Dermis microvascular lymphatic vessel endothelial cell (primary cell): Measurements from ENCODE around the gene CCDC60. TPM values are rescaled to one million over a fixed set of nuclear protein-coding genes. Genes with fewer than 3 reads are reported as not detected.
"Not testable (repeated sequence)": the region's sequence is repeated elsewhere in the genome, so short reads cannot be mapped to it uniquely, and the experiment has no call there.

ENCODE experiments used
- DNase-seq, 2 donors: peaks; one replicate each; pipeline versions ENCODE4 v3.0.0 to v3.0.0-alpha.2; 2010; ENCODE audit warnings: low read depth in 2 of 2
- total RNA-seq: library from RNA; depleted of rRNA; stranded (reverse); fragments of >200 nt; gene quantifications from 2 replicates; pipeline ENCODE4 v1.2.1, GENCODE V29; 2014

CCDC60 gene
- total RNA-seq, 1 donor from 2014 or later, result not detected

DNA sequence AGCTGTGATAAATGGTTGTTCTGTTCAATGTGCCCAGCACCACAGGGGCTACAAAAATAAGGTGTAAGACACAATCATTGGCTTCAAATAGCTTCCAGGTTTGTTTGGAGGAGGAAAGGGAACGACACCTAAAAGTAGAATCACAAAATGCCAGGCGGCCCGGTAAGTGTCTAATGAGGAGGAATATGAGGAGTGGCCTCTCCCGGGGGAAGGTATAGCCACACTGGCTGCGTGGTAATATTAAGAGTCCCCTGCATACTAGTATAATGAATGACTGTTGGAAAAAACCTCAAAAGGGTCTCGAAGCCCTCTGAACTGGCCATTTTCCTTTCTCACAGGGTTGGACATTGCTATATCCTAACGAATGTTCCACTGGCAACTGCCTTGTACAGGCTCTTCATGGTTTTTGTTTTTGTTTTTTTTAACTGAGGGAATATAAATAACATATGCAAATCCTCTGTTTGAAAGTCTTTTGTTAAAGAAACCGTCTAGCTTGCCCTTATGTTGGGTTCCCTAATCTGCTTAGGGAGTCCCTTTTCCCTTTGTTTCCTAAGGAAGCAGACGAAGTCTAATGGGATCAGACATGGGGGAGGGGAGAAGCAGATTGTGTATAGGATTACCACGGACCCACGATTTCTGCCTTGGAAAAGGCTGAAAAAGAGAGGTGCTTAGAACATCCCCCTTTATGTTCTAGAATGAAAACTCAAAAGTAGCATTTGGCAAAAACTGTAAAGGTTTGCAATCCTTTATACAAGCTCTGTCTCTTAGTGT lies 4.2 kb downstream of the CCDC60 start:
- no peak for DNase-seq

DNA sequence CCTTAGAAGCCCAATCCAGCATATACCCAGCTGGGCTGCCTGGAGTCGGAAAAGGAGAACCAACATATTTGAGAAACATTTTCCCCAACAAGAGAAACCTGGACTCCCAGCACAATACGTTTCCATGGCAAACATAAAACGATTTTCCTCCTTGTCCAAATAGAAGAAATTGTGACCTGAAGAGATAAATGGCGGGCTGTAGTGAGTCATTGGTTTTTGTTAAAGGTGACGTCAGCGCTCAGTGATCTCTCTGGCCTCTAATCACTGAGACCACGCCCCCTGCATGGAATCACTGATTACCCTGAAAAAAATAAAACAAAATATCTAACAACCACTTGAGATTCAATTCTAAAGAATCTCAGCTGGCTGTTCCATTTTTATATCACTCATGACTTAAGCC lies 6.0 kb downstream of the CCDC60 start:
- DNase-seq, result no peak

DNA sequence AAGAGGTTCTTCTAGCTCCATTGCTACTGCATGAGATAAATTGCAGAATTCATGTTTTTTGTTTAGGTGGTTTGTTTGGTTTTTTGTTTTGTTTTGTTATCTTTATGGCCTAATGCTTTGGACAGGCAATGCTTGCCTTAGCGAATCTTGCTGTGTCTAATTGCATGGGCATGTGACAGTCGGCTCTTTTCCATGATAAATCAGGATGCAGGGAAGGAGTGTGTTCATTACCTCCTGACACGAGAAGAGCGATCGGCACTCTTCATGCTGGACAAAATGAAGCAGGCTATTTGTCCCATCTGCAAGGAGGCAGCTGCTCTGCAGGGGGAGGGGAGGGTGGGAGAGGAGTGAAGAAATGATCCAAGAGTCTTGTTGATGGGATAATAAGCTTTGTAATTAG lies 6.5 kb downstream of the CCDC60 start:
- DNase-seq, result no peak

DNA sequence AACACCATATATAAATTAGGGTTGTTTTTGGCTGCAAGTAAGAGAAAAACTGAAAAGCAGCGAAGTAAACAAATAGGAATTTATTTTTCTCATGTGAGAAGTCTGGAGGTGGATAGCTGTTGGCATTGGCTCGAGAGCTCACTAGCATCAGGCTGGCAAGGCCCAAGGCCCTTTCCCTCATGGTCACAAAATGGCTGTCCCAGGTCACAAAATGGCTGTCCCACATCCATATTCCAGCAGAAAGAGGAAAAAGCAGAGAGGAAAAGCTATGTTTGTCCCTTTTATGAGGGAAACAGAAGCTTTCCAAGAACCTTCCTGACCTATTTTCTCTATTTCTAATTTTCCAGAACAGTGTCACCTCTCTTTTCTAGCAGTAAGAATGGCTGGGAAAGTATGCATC lies 7.5 kb downstream of the CCDC60 start:
- no peak for DNase-seq

DNA sequence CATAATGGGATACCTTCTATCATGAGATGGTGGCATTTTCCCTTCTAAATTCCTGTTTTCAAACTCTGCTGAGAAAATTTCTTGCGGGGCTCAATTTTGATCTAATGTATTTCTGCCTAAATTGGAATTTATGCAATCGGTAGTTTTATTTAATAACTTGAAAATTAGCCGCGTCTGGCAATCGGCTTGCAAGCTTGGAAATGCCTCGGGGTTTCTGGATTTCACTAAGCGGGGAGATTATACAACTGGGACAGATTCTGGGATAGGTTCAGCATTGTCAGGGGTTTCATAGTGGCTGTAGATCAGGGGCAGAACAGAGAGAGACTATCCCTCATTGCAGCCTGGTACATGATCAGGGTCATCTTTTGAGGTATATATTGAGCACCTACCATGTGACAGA lies 8.6 kb downstream of the CCDC60 start:
- no peak for DNase-seq

DNA sequence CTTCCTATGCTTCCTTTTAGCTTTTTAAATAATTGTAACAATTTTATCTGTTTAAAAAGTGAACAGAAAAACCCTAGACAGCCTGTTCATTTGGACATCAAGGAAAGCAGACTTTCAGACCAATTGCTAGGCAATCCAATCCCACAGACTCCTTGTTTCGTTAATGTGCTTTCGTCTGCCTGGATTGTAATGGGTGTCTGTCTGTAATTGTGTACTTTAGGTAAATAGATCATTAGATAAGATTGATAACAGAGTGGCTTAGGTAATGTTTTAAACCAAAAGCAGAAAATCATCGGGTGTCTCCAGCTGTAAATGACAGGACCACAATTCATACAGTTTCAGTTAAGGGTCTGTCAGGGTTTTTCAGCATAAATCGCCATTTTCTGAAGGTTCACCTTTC lies 19.6 kb downstream of the CCDC60 start:
- DNase-seq, result no peak

DNA sequence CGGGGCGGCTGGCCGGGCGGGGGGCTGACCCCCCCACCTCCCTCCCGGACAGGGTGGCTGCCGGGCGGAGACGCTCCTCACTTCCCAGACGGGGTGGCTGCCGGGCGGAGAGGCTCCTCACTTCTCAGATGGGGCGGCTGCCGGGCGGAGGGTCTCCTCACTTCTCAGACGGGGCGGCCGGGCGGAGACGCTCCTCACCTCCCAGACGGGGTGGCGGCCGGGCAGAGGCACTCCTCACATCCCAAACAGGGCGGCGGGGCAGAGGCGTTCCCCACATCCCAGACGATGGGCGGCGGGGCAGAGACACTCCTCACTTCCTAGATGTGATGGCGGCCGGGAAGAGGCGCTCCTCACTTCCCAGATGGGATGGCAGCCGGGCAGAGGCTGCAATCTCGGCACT lies 25.8 kb downstream of the CCDC60 start:
- not testable (repeated sequence) for DNase-seq

DNA sequence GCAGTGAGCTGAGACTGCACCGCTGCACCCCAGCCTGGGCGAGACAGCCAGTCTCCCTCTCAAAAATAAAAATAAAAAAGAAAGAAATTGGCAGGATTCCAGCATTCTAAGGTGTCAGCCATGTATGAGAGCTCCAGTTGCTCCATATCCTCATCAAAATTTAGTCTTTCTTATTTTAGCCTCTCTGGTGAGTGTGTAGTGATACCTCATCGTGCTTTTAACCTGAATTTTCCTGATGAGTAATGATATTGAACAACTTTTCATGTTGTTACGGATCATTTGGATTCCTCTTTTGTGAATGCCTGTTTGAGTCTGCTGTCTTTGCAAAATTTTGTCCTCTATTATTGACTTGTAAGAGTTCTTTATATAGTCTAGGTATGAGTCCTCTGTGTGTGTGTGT lies 28.5 kb downstream of the CCDC60 start:
- DNase-seq, result no peak

DNA sequence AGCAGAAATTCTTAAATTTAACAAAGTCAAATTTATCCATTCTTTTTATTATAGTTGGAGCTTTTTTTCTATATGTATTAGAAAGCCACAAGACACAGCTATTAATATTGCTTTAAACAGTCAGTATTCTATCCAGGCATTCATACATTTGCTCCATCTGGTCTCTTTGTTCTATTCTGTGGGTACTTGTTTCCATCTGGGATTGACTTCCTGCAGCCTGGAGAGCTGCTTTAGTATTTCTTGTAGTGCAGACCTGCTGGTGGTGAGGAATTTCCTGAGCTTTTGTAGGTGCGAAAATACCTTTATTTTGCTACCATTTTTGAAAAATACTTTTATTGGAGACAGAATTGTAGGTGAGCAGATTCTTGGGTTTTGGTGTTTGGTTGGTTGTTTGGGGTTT lies 29.0 kb downstream of the CCDC60 start:
- DNase-seq, result no peak

DNA sequence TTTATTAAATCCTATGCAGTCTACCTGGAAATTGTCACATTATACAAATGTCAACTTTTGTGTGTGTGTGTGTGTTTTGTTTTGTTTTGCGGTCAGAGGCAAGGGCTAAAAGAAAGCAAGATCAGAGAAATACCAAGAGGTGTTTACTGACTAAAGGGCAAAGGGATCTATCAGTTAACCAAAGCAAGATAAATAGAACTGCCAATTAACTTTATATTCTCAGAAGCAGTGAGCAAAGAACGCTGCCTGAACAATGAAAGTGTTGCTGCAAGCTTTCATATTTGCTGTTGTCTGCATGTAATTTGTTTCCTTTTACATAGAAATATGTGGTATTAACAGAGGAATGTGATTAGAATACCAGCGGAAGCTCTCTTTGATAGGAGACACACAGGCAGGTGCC lies 30.9 kb downstream of the CCDC60 start:
- DNase-seq, result no peak

DNA sequence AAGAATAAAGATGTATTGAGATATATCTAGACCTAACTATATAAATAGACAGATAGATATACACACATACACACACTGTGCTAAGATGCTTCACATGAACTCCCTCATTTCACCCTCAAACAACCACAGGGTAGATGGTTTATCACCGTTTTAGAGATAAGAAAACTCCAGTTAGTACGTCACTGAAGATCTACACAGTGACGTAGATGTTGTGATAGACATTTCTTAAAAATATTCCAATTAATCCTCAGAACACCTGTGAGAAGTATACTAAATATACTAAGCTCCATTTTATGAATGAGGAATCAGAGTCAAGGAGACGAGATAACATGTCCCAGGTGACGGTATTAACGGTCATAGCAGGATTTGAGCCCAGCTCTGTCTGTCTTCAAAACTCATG lies 31.5 kb downstream of the CCDC60 start:
- no peak for DNase-seq

DNA sequence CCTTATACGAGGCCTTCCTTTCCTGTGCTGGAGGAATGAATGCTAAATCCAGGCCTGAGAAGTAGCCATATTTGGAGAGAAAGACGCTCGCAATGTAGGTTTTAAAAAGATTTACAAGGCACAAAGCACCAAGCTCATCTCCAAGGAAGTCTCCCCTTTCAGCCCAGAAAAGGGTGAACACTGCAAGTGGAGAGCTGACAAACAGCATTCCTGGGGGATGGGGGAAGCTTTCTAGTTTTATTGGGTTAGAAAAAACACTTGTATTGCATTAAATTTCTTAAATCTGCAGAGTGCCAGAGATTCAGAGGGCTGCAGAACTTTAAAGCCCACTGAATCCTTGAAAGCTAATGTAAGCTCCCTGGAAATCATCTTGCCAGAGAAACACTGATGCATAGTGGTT lies 34.6 kb downstream of the CCDC60 start:
- no peak for DNase-seq

DNA sequence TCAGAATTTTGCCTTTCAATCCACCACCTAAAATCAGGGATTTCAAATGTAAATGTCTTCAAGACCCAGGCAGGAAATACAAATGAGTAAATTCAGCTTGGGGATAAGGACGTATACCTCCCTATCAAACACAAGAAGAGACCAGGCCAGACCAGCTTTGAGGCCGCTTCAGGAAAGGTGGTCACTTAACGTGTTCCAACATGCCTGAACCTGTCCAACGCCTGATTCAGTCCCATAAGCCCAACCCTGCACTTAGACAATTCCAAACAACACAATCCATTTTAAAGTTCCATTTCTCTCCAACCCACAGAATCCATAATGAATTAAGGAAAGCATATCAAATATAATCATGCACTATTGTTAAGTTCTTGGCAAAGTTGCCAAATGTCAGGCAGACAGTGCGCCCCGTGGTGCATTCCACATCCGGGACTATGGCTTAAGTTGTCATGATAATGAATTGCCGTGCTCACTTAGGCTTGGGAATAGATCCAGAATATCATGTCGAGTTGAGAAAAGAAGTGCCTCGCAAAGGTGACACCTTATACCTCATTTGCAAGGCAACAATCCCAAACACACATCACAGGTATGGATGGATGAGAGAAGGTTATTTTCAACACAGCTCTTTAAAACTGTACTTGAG lies 35.5 kb downstream of the CCDC60 start:
- no peak for DNase-seq

DNA sequence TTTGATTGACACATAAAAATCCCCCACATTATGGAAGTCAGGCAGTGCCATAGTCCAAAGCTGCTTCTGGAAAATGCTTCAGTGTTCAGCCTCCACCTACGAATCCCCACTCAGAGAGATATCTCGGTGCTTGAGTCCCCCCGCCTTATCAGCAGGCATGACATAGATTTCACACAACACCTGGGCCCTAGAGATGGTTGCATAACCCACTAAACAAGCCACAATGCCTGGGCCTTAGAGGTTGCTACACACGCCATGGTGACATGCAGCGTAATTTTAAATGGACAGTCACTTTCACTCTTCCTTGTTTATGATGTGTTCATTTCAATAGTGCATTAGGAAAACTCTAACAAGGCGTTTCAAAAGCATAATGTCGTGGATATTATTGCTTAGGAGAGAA lies 38.0 kb downstream of the CCDC60 start:
- DNase-seq, result no peak

DNA sequence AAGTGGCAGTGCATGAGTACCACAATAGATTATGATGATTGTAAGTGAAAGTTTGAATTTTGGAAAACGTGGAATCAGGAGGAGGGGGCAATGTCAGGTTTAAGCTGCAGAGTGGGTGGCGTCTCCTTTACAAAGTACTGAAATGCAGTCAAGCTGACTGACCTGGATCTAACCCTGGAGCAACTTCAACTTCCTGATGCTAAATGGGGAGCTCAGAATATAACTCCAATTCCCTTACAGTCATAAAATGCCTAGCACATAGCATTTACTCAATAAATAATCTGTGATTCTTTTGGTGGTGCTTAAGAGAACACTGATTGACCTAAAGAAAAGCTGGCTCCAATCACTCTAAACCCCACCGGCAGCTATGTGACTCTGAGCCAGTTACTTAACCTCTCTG lies 38.5 kb downstream of the CCDC60 start:
- no peak for DNase-seq

DNA sequence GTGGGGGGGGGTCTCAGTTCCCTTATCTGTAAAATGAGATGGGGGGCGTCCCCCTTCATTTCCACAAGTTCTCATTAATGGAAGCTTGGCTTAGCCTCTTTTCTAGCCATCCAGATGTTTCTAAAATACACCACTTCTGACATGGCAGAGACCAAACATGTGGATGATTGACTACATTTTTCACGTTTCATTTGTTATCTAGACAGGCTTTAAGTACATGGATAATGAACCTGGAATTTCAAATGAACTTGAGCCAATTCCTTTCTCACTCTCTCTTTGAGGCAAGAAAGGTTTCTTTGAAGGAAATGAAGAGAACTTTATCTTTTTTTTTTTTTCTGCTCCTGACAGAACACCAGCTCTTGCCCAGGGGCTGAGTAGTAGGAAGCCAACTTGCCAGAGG lies 39.1 kb downstream of the CCDC60 start:
- no peak for DNase-seq

DNA sequence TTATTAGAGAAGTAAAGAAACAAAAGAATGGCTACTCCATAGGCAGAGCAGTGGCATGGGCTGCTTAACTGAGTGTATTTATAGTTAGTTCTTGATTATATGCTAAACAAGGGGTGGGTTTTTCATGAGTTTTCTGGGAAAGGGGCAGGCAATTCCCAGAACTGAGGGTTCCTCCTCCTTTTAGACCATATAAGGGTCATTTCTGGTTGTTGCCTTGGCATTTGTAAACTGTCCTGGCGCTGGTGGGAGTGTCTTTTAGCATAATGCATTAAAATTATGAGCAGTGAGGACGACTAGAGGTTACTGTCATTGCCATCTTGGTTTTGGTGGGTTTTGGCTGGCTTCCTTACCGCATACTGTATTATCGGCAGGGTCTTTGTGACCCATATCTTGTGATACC lies 40.1 kb downstream of the CCDC60 start:
- no peak for DNase-seq

DNA sequence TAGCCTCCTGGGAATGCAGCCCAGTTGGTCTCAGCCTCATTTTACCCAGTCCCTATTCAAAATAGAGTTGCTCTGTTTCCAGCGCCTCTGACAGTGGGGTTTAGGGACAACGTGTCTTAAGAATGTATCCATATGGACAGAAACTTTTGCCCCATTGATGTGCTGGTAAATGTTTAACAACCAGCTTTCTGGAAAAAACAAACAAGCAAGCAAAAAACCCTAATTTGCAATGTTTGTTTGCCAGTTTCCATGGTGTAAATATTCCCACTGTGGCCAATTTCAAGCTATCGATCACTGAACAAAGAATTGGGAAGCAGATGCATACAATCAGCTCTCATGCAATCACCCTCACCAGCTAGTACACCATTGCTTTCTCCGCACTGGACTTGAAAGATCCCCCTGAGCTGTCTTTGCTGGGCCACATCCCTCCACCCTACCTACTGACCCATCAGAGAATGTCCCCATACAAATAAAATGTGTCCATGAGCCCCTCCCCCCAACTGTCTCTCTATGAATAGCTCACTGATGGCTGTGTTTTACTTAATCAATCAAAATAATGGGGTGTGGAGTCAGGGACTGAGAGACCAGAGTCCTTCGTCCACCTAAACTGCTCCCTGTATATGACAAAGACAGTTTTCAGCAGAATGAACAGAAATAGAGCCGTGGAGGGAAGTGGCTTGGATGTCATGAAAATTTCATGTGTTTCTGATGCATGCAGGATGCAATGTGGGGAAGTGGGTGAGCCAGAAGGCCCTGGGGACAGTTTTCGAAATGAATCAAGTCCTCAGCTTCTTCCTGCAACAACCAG lies 40.8 kb downstream of the CCDC60 start:
- no peak for DNase-seq

DNA sequence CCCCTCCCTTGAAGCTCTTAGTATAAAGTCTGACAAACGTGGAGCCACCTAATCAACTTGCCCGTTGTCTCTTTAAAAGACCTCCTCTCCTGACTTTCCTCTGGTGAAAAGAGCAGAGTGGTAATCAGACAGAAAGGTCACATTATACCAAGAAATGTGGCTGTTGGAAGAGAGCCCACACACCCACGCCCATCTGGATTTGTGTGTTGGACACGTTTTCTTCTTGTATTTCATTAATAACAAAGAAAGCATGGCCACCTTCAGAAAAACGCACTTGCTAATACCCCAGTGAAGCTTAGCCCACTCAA lies 41.3 kb downstream of the CCDC60 start:
- no peak for DNase-seq

DNA sequence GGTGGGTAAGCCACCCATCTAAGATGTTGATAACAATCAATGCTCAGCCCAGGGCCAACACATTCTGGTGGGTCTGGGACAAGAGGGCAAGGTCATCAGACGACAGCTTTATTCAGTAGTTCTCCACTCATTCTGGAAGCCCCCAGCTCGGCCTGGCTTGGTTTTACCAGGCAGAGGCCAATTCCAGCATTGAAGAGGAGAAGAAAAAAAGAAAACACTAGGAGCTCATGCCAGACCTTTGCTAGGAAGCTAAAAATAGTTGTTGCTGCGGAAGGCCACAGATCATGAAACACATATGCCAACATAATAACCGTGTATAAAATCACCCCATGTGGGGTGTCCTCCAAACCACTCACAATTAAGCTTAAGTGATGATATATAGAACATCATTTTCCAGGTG lies 44.4 kb downstream of the CCDC60 start:
- DNase-seq, result no peak

DNA sequence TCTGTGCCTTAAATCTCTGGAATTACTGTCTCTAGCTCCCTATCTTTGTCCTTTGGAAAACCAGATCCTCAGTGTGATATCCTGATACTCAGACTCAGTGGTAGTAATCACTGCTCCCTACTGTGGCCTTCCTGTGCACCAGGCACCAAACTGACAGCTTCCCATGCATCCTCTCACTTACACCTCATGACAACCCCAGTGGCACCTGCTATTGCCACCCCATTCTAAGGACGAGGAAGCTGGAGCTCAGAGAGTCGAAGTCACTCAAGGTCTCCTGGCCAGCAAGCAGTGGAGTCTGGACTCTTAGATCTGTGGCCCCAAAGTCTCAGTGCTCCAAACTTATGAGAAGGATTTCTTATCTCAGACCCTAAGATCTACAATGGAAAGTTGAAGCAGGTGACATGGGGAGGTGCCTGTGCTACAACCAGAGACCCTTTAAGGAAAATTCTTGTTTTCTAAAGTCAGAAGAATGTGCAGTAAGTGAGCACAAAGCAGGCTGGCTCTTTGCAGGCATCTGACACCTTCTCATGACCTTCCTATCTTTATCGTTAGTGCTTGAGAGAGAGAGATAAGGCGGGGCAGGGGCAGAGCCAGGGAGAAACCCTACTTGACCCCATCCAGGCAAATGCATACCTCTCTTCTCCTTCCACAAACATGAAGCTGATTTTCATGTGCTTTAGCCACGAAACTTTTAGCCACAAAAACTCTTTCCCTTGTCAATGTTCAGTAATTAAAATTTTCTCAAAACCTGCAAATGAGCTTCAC lies 47.1 kb downstream of the CCDC60 start:
- no peak for DNase-seq

DNA sequence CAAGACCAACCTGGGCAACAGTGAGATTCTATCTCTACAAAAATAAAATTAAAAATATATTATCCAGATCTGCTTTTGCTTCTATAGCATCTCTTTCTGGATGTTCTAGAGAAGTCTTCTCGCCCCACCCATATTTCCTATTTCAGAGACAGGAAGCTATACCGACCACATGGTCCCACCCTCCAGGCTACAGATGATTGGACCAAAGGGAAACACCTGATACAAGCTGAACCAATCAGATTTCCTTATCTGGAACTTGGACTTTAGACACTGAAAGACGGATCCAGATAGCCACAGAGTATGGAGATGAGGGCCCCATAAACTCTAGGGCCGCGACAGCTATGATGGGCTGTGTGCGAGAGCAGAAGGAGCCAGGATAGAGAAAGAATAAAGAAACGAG lies 48.7 kb downstream of the CCDC60 start:
- no peak for DNase-seq
